ENCODE measurements around the gene KRTAP10-3.
"Not testable (repeated sequence)": the region's sequence is repeated elsewhere in the genome, so short reads cannot be mapped to it uniquely, and the experiment has no call there.

KRTAP10-3 gene
- total RNA-seq, result 0 to 0.09 (median 0) reads per million in 4 experiments

GRCh38 chr21:44558695-44559094, at the start of gene KRTAP10-3:
KRTAP10-3 (minus strand) TSS chr21:44558795; CDS start chr21:44558715, 80 bp downstream.
- no peak for DNase-seq

GRCh38 chr21:44606495-44606894, 47.9 kb upstream of the KRTAP10-3 start:
- no peak for DNase-seq

GRCh38 chr21:44603911-44604310, 45.3 kb upstream of the KRTAP10-3 start:
- no peak for DNase-seq

- DNase-seq, result no peak
Measured at GRCh38 chr21:44603109-44603875, 44.7 kb upstream of the KRTAP10-3 start.

GRCh38 chr21:44602463-44602850, 43.9 kb upstream of the KRTAP10-3 start:
- no peak for DNase-seq

GRCh38 chr21:44601596-44602462, 43.2 kb upstream of the KRTAP10-3 start:
- DNase-seq, result no peak

GRCh38 chr21:44601091-44601490, 42.5 kb upstream of the KRTAP10-3 start:
- not testable (repeated sequence) for DNase-seq

GRCh38 chr21:44600118-44600978, 41.8 kb upstream of the KRTAP10-3 start, which contains the start of gene KRTAP10-7:
KRTAP10-7 (plus strand) TSS chr21:44600597; CDS start chr21:44600622, 25 bp downstream.
- DNase-seq, result not testable (repeated sequence)

- no peak for DNase-seq
Measured at GRCh38 chr21:44599264-44600029, 40.9 kb upstream of the KRTAP10-3 start.

- DNase-seq, result no peak
Measured at GRCh38 chr21:44598061-44598460, 39.5 kb upstream of the KRTAP10-3 start.

- DNase-seq, result no peak
Measured at GRCh38 chr21:44596068-44596725, 37.6 kb upstream of the KRTAP10-3 start.

- no peak for DNase-seq
Measured at GRCh38 chr21:44595524-44595923, 36.9 kb upstream of the KRTAP10-3 start.

GRCh38 chr21:44594406-44594916, 35.9 kb upstream of the KRTAP10-3 start:
- DNase-seq, result no peak

GRCh38 chr21:44593598-44594405, 35.2 kb upstream of the KRTAP10-3 start:
- no peak for DNase-seq

- no peak for DNase-seq
Measured at GRCh38 chr21:44592446-44593311, 34.1 kb upstream of the KRTAP10-3 start, which contains the start of gene KRTAP10-6. KRTAP10-6 (minus strand) TSS chr21:44592505; CDS start chr21:44592484, 21 bp downstream.

- not testable (repeated sequence) for DNase-seq
Measured at GRCh38 chr21:44591801-44592130, 33.2 kb upstream of the KRTAP10-3 start.

- DNase-seq, result not testable (repeated sequence)
Measured at GRCh38 chr21:44590897-44591800, 32.6 kb upstream of the KRTAP10-3 start.

- DNase-seq, result no peak
Measured at GRCh38 chr21:44590311-44590721, 31.7 kb upstream of the KRTAP10-3 start.
